Lower leg skin (tissue), 3 donors: ENCODE measurements around the gene RALGAPB.

Experiments
- CTCF ChIP-seq, 3 donors: fragments of 450-650 bp; IDR thresholded peaks; one replicate each; pipeline ENCODE4 v1.5.1; 2016; ENCODE audit warnings: antibody characterized with exemption in 3 of 3, mild to moderate bottlenecking in 3 of 3, moderate library complexity in 2 of 3
- POLR2A ChIP-seq, 2 donors: fragments of 450-650 bp; IDR thresholded peaks; one replicate each; pipeline ENCODE4 v1.6.1; 2016 to 2017; ENCODE audit warnings: antibody characterized with exemption in 2 of 2, mild to moderate bottlenecking in 1 of 2, moderate library complexity in 1 of 2

GRCh38 chr20:38601216-38602184 lies 128.9 kb downstream of the RALGAPB start, which contains the start of gene ARHGAP40:
- TF ChIP-seq CTCF (IDR thresholded peaks at IDR 0.05) (no peak), POLR2A (IDR thresholded peaks at IDR 0.05) (no peak)
